ENCODE results near the gene PRAC1. TPM values are rescaled to one million over a fixed set of nuclear protein-coding genes. Genes with fewer than 3 reads are reported as not detected.

Gene PRAC1
- total RNA-seq, 1 experiment from 2014 or later = not detected

DNA sequence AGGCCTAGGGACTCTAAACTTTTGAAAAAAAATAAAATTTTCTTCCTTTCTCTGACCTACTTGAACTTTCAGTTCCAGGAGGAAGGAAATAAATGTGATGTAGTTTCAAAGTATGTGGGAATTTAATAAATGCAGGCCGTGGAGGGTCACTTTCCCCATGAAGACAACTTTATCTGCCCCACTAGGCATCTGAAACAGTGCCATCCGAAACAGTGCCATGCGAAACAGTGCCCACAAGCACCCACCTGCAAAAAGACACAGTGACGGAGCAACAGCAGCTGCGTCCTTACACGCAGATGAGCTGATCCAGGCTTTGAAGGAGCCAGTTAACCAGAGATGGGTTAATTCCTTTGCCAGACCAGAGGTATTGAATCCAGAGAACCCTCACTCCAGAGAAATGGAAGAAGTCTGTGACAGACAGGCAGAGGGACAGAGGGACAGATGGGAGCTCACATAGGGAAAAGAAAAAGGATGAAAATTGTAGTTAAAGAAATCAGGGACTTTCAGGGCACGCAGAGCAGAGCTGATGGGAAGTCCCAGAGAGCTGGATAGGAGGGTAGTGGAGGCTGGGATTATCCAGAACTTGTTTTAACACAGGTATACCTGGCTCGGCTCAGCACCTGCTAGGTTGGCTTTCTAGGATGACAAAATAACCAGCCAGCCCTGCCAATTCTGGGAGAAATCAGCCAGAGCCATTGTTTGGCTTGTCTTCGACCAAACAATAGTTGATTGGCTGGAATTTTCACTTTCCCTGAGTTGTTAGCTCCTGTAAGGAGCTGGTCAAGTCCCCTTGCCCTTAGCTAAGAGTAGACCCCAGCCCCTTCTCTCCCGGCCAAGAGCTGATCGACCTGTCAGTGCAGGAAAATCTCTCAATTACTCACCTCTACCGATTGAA lies 23.3 kb upstream of the PRAC1 start:
- no peak for DNase-seq
- Mint-ChIP-seq H3K4me1 (ENCODE audit: low read depth, unreplicated experiment) (no peaks in the 10 kb centered on the region), H3K36me3 (ENCODE audit: insufficient read depth, unreplicated experiment) (no peaks in the 10 kb centered on the region)

GRCh38 chr17:48740537-48740936 lies 18.2 kb upstream of the PRAC1 start:
- TF ChIP-seq, protein P1, sequence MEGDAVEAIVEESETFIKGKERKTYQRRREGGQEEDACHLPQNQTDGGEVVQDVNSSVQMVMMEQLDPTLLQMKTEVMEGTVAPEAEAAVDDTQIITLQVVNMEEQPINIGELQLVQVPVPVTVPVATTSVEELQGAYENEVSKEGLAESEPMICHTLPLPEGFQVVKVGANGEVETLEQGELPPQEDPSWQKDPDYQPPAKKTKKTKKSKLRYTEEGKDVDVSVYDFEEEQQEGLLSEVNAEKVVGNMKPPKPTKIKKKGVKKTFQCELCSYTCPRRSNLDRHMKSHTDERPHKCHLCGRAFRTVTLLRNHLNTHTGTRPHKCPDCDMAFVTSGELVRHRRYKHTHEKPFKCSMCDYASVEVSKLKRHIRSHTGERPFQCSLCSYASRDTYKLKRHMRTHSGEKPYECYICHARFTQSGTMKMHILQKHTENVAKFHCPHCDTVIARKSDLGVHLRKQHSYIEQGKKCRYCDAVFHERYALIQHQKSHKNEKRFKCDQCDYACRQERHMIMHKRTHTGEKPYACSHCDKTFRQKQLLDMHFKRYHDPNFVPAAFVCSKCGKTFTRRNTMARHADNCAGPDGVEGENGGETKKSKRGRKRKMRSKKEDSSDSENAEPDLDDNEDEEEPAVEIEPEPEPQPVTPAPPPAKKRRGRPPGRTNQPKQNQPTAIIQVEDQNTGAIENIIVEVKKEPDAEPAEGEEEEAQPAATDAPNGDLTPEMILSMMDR (IDR thresholded peaks at IDR 0.05; ENCODE audit: unreplicated experiment) = no peak
- intact Hi-C loops (cut with micrococcal nuclease; ENCODE audit: unreplicated experiment) = no loop called here
- no peaks in the 10 kb centered on the region for H3K9me3 Mint-ChIP-seq (ENCODE audit: low read depth, unreplicated experiment)
- no TSS peak for BruUV-seq (replicated peaks)
- H3K4me1 Mint-ChIP-seq (ENCODE audit: low read depth, unreplicated experiment) = no peaks in the 10 kb centered on the region
- no peaks in the 10 kb centered on the region for H3K36me3 Mint-ChIP-seq (ENCODE audit: insufficient read depth, unreplicated experiment)
- DNase-seq = no peak
- H3K27me3 Mint-ChIP-seq (ENCODE audit: unreplicated experiment) = peaks cover 93% of the 10 kb centered on the region
- CTCF ChIA-PET = no interaction called here
- no peak overlapping the region for H3K27ac Mint-ChIP-seq (ENCODE audit: unreplicated experiment)
- no peak overlapping the region for H3K4me3 Mint-ChIP-seq (ENCODE audit: low read depth, unreplicated experiment)

More for the DNA sequence above, 23.3 kb upstream of the PRAC1 start:
- intact Hi-C loops (cut with micrococcal nuclease; ENCODE audit: unreplicated experiment) = no loop called here
- no peak overlapping the region for H3K27ac Mint-ChIP-seq (ENCODE audit: unreplicated experiment)
- H3K9me3 Mint-ChIP-seq (ENCODE audit: low read depth, unreplicated experiment) = no peaks in the 10 kb centered on the region
- H3K27me3 Mint-ChIP-seq (ENCODE audit: unreplicated experiment) = peaks cover 96% of the 10 kb centered on the region
- TF ChIP-seq, protein P1 (IDR thresholded peaks at IDR 0.05; ENCODE audit: unreplicated experiment) = no peak
- BruUV-seq (replicated peaks) = no TSS peak
- H3K4me3 Mint-ChIP-seq (ENCODE audit: low read depth, unreplicated experiment) = no peak overlapping the region
- CTCF ChIA-PET = interaction anchor here (0.9 kb wide), 1 partner anchor 17 kb away, joined by 4 read pairs; the partner anchor contains the start of gene HOXB13

- H3K27ac Mint-ChIP-seq (ENCODE audit: unreplicated experiment) = no peak overlapping the region
- H3K9me3 Mint-ChIP-seq (ENCODE audit: low read depth, unreplicated experiment) = no peaks in the 10 kb centered on the region
- TF ChIP-seq, protein P1 (IDR thresholded peaks at IDR 0.05; ENCODE audit: unreplicated experiment) = no peak
- intact Hi-C loops (cut with micrococcal nuclease; ENCODE audit: unreplicated experiment) = no loop called here
- peaks cover 93% of the 10 kb centered on the region for H3K27me3 Mint-ChIP-seq (ENCODE audit: unreplicated experiment)
- BruUV-seq (replicated peaks) = no TSS peak
- no peaks in the 10 kb centered on the region for H3K36me3 Mint-ChIP-seq (ENCODE audit: insufficient read depth, unreplicated experiment)
- peak; percentile 50 for DNase-seq
- H3K4me1 Mint-ChIP-seq (ENCODE audit: low read depth, unreplicated experiment) = peaks cover under 1% of the 10 kb centered on the region
- H3K4me3 Mint-ChIP-seq (ENCODE audit: low read depth, unreplicated experiment) = peak overlapping the region; percentile 61
- CTCF ChIA-PET = interaction anchor here (1.0 to 2.7 kb wide), 6 partner anchors 11 to 140 kb away, joined by 3 to 16 read pairs (median 6); partner anchors contain the start of gene HOXB13
Observed at GRCh38 chr17:48738803-48739526, 16.6 kb upstream of the PRAC1 start.

DNA sequence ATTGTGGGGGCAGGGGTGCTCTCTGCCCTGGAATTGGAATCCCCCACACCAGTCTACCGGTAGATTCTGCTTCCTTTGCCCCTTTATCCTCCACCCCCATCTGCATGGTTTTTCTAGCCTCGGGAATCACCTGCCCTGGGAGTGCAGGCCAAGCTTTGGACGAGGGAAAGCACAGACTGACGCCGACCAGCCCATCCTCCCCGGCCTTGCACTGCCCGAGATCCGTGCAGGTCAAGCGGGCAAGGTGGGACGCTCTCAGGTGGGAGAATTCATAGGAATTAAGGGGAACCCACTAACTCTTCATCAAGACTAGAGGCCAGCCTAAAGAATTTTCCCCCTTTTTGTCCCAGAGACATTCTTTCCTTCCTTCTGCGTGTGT lies 16.1 kb upstream of the PRAC1 start:
- intact Hi-C loops (cut with micrococcal nuclease; ENCODE audit: unreplicated experiment) = no loop called here
- Mint-ChIP-seq H3K27me3 (ENCODE audit: unreplicated experiment) (peaks cover 93% of the 10 kb centered on the region), H3K4me3 (ENCODE audit: low read depth, unreplicated experiment) (no peak overlapping the region), H3K4me1 (ENCODE audit: low read depth, unreplicated experiment) (peaks cover 6% of the 10 kb centered on the region), H3K27ac (ENCODE audit: unreplicated experiment) (no peak overlapping the region), H3K36me3 (ENCODE audit: insufficient read depth, unreplicated experiment) (no peaks in the 10 kb centered on the region), H3K9me3 (ENCODE audit: low read depth, unreplicated experiment) (no peaks in the 10 kb centered on the region)
- TF ChIP-seq, protein P1 (IDR thresholded peaks at IDR 0.05; ENCODE audit: unreplicated experiment) = no peak
- BruUV-seq (replicated peaks) = no TSS peak
- DNase-seq = no peak
- CTCF ChIA-PET = interaction anchor here (1.0 to 2.7 kb wide), 4 partner anchors 10 to 53 kb away, joined by 3 to 16 read pairs (median 6); partner anchors contain the start of gene HOXB13
